Right ventricle myocardium inferior (tissue), 1 donor: ENCODE results near the gene C17orf114.

Experiments used
- ATAC-seq: fragments of 200-7000 bp; cut with Tn5 transposase; one replicate; pipeline ENCODE4 v1.9.1; 2020; ENCODE audit warnings: mild to moderate bottlenecking, moderate library complexity
- DNase-seq: peaks from one replicate; pipeline ENCODE4 v3.0.0; 2021; ENCODE audit errors: missing footprints
- intact Hi-C: fragments of 100-400 bp; cut with DNase I; formaldehyde crosslinking; loops from one replicate; pipeline ENCODE4 v1.11.0; 2022
- donor health status: DM: no; HTN: yes; CAD: no; lungs with severe emphysema.

C17orf114 gene

GRCh38 chr17:4795168-4795567 is 7.0 kb downstream of the C17orf114 start:
- intact Hi-C loops: no loop called here
- no peak for ATAC-seq
- no peak for DNase-seq

- no peak for DNase-seq
- ATAC-seq: no peak
Measured at GRCh38 chr17:4790705-4791088, 11.4 kb downstream of the C17orf114 start.

GRCh38 chr17:4789951-4790704 is 12.0 kb downstream of the C17orf114 start:
- ATAC-seq: peak; percentile 95
- intact Hi-C loops: loop anchor here (5.0 kb wide), 2 partner anchors 47 to 58 kb away; partner anchors contain the start of gene MED11
- DNase-seq: peak; percentile 94

More at GRCh38 chr17:4790705-4791088, 11.4 kb downstream of the C17orf114 start:
- intact Hi-C loops: no loop called here

- no peak for ATAC-seq
- DNase-seq: no peak
- intact Hi-C loops: loop anchor here (5.0 kb wide), 2 partner anchors 48 to 57 kb away; partner anchors contain the start of gene MED11
Measured at GRCh38 chr17:4789701-4789950, 12.5 kb downstream of the C17orf114 start.

GRCh38 chr17:4788807-4789700 is 13.1 kb downstream of the C17orf114 start, which contains the start of gene GLTPD2:
GLTPD2 (plus strand) TSS chr17:4788964; CDS start chr17:4789012, 48 bp downstream.
- ATAC-seq (no peak), DNase-seq (no peak)
- intact Hi-C loops: loop anchor here (5.0 kb wide), 2 partner anchors 48 to 57 kb away; partner anchors contain the start of gene MED11

GRCh38 chr17:4788159-4788806 is 13.8 kb downstream of the C17orf114 start:
- ATAC-seq: no peak
- intact Hi-C loops: loop anchor here (5.0 kb wide), 2 partner anchors 49 to 56 kb away; partner anchors contain the start of gene MED11
- DNase-seq: no peak

- DNase-seq (no peak), ATAC-seq (no peak)
- intact Hi-C loops: loop anchor here (2.0 to 5.0 kb wide), 3 partner anchors 51 to 102 kb away; partner anchors contain the start of gene MED11
Measured at GRCh38 chr17:4786516-4786915, 15.6 kb downstream of the C17orf114 start.

GRCh38 chr17:4786106-4786511 is 16.0 kb downstream of the C17orf114 start, which contains the start of gene VMO1:
VMO1 (minus strand) TSS chr17:4786364; CDS start chr17:4786352, 12 bp downstream.
- DNase-seq (no peak), ATAC-seq (no peak)
- intact Hi-C loops: loop anchor here (2.0 to 5.0 kb wide), 3 partner anchors 51 to 103 kb away; partner anchors contain the start of gene MED11

- DNase-seq: no peak
- intact Hi-C loops: loop anchor here (2.0 to 5.0 kb wide), 3 partner anchors 52 to 103 kb away; partner anchors contain the start of gene MED11
- no peak for ATAC-seq
Measured at GRCh38 chr17:4785311-4786105, 16.6 kb downstream of the C17orf114 start.

- DNase-seq (no peak), ATAC-seq (no peak)
- intact Hi-C loops: no loop called here
Measured at GRCh38 chr17:4782652-4783051, 19.5 kb downstream of the C17orf114 start.

- intact Hi-C loops: no loop called here
- no peak for DNase-seq
- ATAC-seq: no peak
Measured at GRCh38 chr17:4780325-4780955, 21.7 kb downstream of the C17orf114 start.

- intact Hi-C loops: no loop called here
- no peak for DNase-seq
- no peak for ATAC-seq
Measured at GRCh38 chr17:4777969-4778760, 24.0 kb downstream of the C17orf114 start.

- ATAC-seq (no peak), DNase-seq (no peak)
- intact Hi-C loops: no loop called here
Measured at GRCh38 chr17:4772235-4772613, 29.9 kb downstream of the C17orf114 start.

- DNase-seq: no peak
- intact Hi-C loops: no loop called here
- no peak for ATAC-seq
Measured at GRCh38 chr17:4771519-4772234, 30.5 kb downstream of the C17orf114 start, which contains the start of gene TM4SF5. TM4SF5 (plus strand) TSS chr17:4771886; CDS start chr17:4771923, 37 bp downstream.

GRCh38 chr17:4769628-4770027 is 32.5 kb downstream of the C17orf114 start:
- intact Hi-C loops: no loop called here
- ATAC-seq (no peak), DNase-seq (no peak)

GRCh38 chr17:4768298-4768697 is 33.8 kb downstream of the C17orf114 start:
- ATAC-seq: peak; percentile 26
- intact Hi-C loops: no loop called here
- DNase-seq: no peak
